Islet of Langerhans (tissue), 1 donor: ENCODE data around the gene PPRC1.

ENCODE experiments used
- FAIRE-seq: peaks from one replicate; lab custom pipeline; 2011; peaks lifted over from hg19 to GRCh38; lab: Jason Lieb, UNC

Gene PPRC1

DNA sequence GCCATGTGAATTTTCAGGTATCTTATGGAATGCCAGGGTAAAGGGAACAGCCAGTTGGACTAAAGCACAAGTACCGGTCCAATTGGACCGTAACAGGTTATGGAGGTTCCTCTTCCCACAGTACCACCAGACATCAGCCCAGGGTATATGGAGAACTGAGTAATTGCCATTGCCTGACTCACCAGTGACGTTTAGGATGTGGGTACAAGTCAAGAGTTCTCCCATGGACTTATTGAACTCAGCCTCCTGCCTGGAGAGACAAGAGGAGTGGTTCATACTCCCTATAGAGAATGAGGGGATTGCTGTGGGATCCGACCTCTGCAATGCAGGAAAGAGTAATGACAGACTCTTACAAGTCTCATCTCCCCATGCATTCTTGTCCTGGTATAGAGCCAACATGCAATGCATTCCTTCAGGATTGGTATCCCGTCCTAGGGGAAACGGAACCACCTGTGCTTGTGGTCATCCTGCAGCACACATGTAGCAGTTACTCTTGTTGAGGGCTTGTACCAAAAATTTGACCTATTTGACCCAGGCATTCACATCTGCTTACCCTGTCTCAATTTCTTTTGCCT is 62.5 kb downstream of the PPRC1 start:
- no peak for FAIRE-seq

DNA sequence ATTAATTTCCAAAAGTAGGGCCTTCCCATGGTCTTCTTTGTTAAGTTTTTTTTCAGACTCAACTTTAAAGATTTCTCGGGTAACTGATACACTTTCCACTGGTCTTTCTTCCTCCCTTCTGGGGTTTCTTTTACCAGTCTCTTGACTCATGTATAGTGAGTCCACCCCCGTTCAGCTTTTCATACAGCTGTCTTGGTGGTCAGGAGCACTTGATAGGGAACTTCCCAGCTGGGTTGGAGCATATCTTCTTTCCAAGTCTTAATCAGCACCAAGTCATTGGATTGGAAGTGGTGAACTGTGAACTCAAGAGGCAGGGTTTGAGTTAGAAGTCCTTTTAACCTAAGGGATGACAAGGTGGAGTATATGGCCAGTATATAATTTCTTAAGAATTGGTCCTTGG is 64.1 kb downstream of the PPRC1 start:
- no peak for FAIRE-seq

DNA sequence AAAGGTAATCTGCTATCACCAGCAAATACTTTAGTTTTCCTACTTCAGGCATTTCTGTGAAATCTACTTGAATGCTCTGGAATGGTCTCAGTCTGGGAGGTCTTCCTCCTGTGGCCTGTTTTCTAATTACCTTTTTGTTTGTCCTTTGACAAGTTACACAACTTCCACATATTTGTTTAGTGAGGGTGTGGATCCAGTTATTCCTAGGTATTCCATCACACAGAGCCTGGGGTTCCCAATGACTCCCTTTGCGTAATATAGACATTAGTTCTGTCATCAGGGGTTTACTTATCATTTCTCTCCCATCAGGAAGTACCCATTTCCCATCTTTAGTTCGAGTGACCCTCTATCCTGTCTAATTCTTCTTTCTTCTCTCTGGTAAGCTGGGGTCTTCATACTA is 65.2 kb downstream of the PPRC1 start:
- no peak for FAIRE-seq
